Neuron (in vitro differentiated cells): ENCODE measurements around the gene USP2.

ENCODE experiments used
- H2AFZ ChIP-seq: one replicate; pipeline ENCODE4 v1.6.1; 2013; ENCODE audit warnings: low read depth, mild to moderate bottlenecking, inconsistent platforms, low read length, moderate library complexity
- H3K27me3 ChIP-seq: one replicate; pipeline ENCODE4 v1.6.1; 2013; ENCODE audit warnings: low read length; ENCODE audit not compliant: insufficient read depth
- H3K36me3 ChIP-seq: one replicate; pipeline ENCODE4 v1.6.1; 2013; ENCODE audit warnings: low read length; ENCODE audit not compliant: insufficient read depth
- H3K4me1 ChIP-seq: one replicate; pipeline ENCODE4 v1.6.1; 2013; ENCODE audit warnings: low read length; ENCODE audit not compliant: insufficient read depth
- H3K4me3 ChIP-seq: 2 replicates; pipeline ENCODE4 v1.5.1; 2013; ENCODE audit warnings: mild to moderate bottlenecking, low read length, moderate library complexity
- H3K9me3 ChIP-seq: one replicate; pipeline ENCODE4 v1.6.1; 2013; ENCODE audit warnings: low read length

USP2 gene

DNA sequence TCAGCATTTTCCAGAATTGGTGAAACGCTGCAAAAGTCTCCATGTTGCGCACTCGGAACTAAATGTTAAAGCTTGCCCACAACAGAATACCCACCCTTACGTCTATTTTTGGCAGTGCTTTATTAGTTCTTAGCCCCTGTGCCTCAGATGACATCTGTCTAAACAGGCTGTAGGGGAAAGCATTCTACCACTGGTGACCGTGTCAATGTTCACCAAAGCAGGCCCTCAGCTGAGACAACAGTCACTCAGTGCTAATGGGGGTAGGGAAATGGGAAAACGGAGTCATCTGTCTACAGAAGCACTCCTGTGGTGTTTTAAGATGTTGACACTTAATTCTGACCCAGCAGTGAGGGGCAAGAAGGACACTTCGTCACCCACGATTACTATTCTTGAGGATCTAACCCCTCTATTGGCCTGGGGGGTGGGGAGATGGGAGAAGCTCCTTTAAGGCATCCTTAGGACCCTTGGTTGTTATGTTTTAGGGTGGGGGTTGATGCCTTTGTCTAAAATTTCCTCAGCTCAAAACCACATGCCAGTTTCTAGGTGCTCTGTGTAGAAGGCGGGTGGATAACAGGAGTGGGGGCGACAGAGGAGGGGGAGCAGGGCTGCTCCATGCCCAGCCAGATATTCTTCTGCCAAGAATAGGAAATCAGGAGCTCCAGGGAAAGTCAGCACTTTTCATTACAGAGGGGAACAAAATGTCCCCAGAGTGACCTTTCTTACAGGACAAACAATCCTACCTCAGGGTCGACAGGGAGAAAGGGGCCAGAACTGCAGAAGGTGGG, 19.4 kb downstream of the USP2 start:
- no peak overlapping the region for H3K4me3 ChIP-seq
- H2AFZ ChIP-seq: no peak overlapping the region
- H3K27me3 ChIP-seq: peaks cover 29% of the 10 kb centered on the region
- H3K4me1 ChIP-seq: peaks cover 21% of the 10 kb centered on the region
- H3K36me3 ChIP-seq: peaks cover 2% of the 10 kb centered on the region
- H3K9me3 ChIP-seq: no peaks in the 10 kb centered on the region

GRCh38 chr11:119361056-119361787, 20.3 kb downstream of the USP2 start:
- Histone ChIP-seq H2AFZ (no peak overlapping the region), H3K27me3 (peaks cover 22% of the 10 kb centered on the region), H3K4me1 (peaks cover 21% of the 10 kb centered on the region), H3K36me3 (peaks cover 2% of the 10 kb centered on the region), H3K4me3 (no peak overlapping the region), H3K9me3 (no peaks in the 10 kb centered on the region)

- Histone ChIP-seq H3K4me3 (no peak overlapping the region), H3K4me1 (peaks cover 32% of the 10 kb centered on the region), H3K27me3 (peaks cover 12% of the 10 kb centered on the region), H2AFZ (no peak overlapping the region), H3K36me3 (peaks cover 2% of the 10 kb centered on the region), H3K9me3 (no peaks in the 10 kb centered on the region)
These were observed 21.9 kb downstream of the USP2 start for GRCh38 chr11:119359365-119360214.

DNA sequence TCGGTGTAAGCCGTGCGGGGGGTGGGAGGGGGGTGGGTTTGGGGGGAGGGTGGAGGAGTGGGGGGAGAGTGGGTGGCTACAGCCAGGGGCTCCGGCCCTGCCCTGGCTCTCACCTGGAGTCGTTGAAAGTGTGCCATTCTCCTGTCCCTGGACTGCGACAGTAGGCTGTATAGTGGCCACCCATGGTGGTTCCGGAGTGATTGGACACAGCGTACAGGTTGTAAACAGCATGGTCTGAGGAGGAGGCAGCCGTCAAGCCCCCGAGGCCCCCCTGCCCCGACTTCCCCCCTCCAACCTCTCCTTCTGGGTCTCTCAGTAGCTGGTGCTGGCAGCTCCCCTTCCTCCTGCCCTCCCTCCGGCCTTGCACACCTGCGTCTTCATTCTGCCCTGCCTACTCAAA, 24.4 kb downstream of the USP2 start:
- Histone ChIP-seq H3K36me3 (peaks cover 2% of the 10 kb centered on the region), H3K4me1 (peaks cover 37% of the 10 kb centered on the region), H3K27me3 (no peaks in the 10 kb centered on the region), H2AFZ (no peak overlapping the region), H3K9me3 (no peaks in the 10 kb centered on the region), H3K4me3 (no peak overlapping the region)

DNA sequence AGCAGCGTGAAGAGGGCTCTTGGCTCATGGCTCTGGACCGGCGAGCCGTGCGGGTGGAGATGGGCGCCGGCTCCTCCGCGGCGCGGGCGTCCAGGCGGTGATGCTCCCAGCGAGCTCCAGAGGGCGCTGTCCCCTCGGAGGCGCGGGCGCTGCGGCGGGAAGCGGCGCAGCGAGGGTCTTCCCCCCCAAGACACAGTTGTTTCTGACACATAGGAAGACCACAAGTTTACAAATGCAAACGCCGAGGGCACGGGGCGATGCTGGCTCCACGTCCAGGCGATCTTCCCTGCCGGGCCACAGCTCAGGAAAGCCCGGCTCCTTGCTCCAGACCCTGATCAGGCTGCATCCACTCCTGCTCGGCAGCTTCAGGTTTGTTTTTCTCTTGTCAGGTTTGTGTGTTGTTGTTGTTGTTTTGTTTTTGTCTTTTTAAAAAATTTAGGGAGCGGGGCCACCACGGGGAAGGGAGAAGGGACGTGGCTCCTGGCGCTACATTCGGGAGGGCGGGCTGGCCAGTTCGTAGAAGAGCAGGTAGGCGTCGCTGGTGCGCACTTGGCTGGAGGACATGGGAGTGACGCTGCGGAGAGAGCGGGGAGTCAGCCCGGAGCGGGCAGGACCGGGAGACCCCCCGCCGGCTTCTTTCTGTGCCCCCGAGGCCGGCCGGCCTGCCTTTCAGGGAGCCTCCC, 25.0 kb downstream of the USP2 start:
- peaks cover 2% of the 10 kb centered on the region for H3K36me3 ChIP-seq
- peak overlapping the region; percentile 66 for H2AFZ ChIP-seq
- no peaks in the 10 kb centered on the region for H3K27me3 ChIP-seq
- H3K4me1 ChIP-seq: peaks cover 31% of the 10 kb centered on the region
- no peaks in the 10 kb centered on the region for H3K9me3 ChIP-seq
- H3K4me3 ChIP-seq: peak overlapping the region; percentile 39

GRCh38 chr11:119355091-119355843, 26.2 kb downstream of the USP2 start:
- H3K9me3 ChIP-seq: no peaks in the 10 kb centered on the region
- H3K4me3 ChIP-seq: no peak overlapping the region
- H3K36me3 ChIP-seq: peaks cover 2% of the 10 kb centered on the region
- peaks cover 24% of the 10 kb centered on the region for H3K4me1 ChIP-seq
- no peaks in the 10 kb centered on the region for H3K27me3 ChIP-seq
- H2AFZ ChIP-seq: no peak overlapping the region

- H2AFZ ChIP-seq: no peak overlapping the region
These were observed 28.6 kb downstream of the USP2 start for GRCh38 chr11:119352857-119353260.

DNA sequence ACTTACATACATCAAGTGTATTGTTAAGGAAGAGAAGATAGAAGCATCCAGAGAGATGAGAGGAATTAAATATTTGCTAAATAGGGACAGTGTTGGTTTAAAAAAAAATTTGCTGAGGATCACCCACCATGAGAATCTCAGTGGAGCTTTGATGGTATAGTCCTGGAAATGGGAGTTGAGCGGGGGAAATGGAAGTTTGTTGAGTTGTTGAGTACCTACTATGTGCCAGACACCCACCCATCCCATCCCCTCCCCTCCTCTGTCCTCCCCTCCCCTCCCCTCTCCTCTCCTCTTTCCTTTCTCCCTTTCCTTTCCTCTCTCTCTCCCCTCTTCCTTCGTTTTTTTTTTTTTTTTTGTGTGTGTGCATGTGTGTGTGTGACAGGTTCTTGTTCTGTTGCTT, 30.3 kb downstream of the USP2 start:
- Histone ChIP-seq H3K36me3 (no peaks in the 10 kb centered on the region), H3K4me3 (no peak overlapping the region)

More at GRCh38 chr11:119352857-119353260, 28.6 kb downstream of the USP2 start:
- no peaks in the 10 kb centered on the region for H3K9me3 ChIP-seq
- H3K36me3 ChIP-seq: no peaks in the 10 kb centered on the region
- no peak overlapping the region for H3K4me3 ChIP-seq
- H3K27me3 ChIP-seq: no peaks in the 10 kb centered on the region
- H3K4me1 ChIP-seq: peaks cover 24% of the 10 kb centered on the region

DNA sequence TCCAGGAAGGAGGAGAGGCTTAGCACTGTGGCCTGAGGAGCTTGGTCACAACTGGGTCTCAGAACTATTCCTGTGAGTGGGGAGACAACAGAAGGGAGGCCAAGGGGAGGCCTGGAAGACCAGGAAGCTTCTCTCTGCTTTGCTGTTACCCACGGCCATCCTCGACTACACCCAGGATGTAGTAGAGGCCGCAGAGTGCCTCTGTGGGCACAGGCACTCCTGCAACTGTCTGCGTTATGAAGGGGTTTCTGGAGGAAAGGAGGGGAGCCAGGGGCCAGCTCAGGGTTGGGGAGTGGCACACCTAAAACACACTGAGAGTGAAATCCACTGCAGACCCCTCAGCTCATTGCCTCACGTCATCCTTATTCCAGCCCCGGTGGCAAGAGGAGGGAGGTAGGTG, 31.2 kb downstream of the USP2 start:
- H3K4me3 ChIP-seq: no peak overlapping the region
- H2AFZ ChIP-seq: no peak overlapping the region
- H3K36me3 ChIP-seq: no peaks in the 10 kb centered on the region
- peaks cover 3% of the 10 kb centered on the region for H3K27me3 ChIP-seq
- H3K4me1 ChIP-seq: peaks cover 15% of the 10 kb centered on the region
- no peaks in the 10 kb centered on the region for H3K9me3 ChIP-seq

More for the DNA sequence above, 30.3 kb downstream of the USP2 start:
- H3K9me3 ChIP-seq: no peaks in the 10 kb centered on the region
- no peak overlapping the region for H2AFZ ChIP-seq
- H3K27me3 ChIP-seq: no peaks in the 10 kb centered on the region
- H3K4me1 ChIP-seq: peaks cover 24% of the 10 kb centered on the region

DNA sequence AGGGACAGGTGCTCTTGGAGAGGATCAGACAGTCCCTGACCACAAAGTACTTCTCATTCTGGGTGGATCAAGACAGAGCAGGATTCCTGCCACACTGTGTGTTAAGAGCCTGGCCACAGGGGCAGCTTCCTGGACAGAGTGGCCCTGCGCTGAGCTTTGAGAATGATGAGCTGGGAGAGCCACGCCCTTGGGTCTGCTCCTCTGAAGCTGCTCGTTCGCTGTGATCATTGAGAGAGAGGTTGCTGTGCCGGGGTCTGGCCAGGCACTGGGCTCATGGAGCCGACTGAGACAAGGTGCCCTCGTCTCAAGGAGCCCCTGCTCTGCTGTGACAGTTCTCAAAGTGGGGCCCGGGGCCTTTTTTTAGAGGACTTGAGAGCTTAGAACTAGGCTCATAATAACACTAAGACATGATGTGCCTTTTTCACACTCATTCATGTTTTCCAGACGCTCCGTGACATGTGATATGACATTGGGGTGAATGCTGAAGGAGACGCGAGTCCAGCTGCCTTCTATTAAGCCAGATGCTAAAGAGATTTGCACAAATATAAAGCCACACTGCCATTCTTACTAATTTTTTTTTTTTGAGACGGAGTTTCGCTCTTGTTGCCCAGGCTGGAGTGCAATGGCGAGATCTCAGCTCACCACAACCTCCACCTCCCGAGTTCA, 33.4 kb downstream of the USP2 start:
- H3K4me3 ChIP-seq: no peak overlapping the region

GRCh38 chr11:119347242-119347641, 34.2 kb downstream of the USP2 start:
- Histone ChIP-seq H3K27me3 (peaks cover 21% of the 10 kb centered on the region), H2AFZ (no peak overlapping the region), H3K36me3 (no peaks in the 10 kb centered on the region)

More for the DNA sequence above, 33.4 kb downstream of the USP2 start:
- Histone ChIP-seq H2AFZ (no peak overlapping the region), H3K36me3 (no peaks in the 10 kb centered on the region), H3K4me1 (peaks cover 5% of the 10 kb centered on the region), H3K9me3 (no peaks in the 10 kb centered on the region), H3K27me3 (peaks cover 15% of the 10 kb centered on the region)

More at GRCh38 chr11:119347242-119347641, 34.2 kb downstream of the USP2 start:
- Histone ChIP-seq H3K9me3 (no peaks in the 10 kb centered on the region), H3K4me1 (no peaks in the 10 kb centered on the region), H3K4me3 (no peak overlapping the region)
